ENCODE data around the gene CKAP2L.

Gene CKAP2L

DNA sequence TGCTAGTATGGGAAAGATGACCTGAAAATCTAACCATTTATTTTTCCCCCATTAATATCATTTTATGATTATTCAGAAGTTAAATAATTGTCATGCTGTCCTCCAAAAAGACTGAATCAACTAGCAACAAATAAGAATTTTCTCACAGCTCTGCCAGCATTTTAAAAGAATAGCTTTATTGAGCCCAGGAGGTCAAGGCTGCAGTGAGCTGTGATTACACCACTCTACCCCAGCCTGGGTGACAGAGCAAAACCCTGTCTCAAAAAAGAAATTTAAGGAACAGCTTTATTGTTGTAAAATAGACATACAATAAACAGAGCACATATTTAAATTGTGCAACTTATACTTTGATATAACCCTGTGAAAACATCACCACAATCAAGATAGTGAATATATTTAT is 44.7 kb upstream of the CKAP2L start:
- no peak overlapping the region for H3K4me3 ChIP-seq (ENCODE audit: control insufficient read depth, low read depth, low read length)
- TF ChIP-seq, protein P1, sequence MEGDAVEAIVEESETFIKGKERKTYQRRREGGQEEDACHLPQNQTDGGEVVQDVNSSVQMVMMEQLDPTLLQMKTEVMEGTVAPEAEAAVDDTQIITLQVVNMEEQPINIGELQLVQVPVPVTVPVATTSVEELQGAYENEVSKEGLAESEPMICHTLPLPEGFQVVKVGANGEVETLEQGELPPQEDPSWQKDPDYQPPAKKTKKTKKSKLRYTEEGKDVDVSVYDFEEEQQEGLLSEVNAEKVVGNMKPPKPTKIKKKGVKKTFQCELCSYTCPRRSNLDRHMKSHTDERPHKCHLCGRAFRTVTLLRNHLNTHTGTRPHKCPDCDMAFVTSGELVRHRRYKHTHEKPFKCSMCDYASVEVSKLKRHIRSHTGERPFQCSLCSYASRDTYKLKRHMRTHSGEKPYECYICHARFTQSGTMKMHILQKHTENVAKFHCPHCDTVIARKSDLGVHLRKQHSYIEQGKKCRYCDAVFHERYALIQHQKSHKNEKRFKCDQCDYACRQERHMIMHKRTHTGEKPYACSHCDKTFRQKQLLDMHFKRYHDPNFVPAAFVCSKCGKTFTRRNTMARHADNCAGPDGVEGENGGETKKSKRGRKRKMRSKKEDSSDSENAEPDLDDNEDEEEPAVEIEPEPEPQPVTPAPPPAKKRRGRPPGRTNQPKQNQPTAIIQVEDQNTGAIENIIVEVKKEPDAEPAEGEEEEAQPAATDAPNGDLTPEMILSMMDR (IDR thresholded peaks at IDR 0.05; ENCODE audit: control insufficient read depth, insufficient read depth, low read depth, low read length, missing control alignments): no peak
- DNase-seq (ENCODE audit: low read depth): no peak

DNA sequence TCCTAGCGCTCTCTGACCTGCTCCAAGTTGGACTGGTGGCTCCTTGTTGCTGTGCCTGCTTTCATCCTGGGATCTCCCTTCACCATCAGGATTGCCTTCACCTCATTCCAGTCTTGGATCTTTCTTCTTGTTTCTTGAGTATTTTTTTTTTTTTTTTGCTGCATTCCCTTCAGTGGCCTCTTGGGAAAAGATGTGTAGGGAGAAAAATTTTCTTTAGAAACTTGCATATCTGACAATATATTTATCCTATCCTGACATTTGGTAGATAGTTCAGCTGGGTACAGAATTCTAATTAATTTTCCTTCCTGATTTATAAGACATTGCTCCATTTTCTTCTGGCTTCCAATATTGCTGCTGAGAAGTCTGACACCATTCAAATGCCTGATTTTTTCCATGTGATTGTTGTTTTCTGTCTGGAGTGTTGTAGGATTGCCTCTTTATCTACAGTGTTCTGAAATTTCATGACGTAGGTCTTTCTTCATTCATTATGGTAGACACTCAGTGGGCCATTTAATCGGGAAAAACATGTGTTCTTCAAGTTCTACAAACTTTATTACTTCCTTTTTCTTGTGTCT is 42.9 kb upstream of the CKAP2L start:
- TF ChIP-seq, protein P1 (IDR thresholded peaks at IDR 0.05; ENCODE audit: control insufficient read depth, insufficient read depth, low read depth, low read length, missing control alignments): no peak
- DNase-seq (ENCODE audit: low read depth): no peak

DNA sequence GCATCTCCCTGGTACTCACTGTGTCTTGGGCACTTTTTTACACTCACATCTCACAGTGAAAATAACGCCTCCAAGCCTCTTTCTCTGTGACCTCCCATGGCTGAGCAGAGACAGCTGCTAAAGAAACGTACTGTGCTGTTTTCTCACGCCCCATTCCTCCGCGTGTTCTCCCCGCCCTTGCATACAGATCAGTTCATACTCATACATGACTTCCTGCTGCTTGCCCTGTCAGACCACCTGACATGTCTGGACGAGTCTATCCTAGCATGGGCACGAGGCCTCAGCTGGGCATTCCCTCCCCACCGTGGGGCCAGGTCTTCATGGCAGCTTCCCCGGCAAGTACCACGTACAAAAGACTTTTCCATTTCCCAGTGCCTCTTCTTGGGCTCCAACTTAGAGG is 41.1 kb upstream of the CKAP2L start:
- TF ChIP-seq, protein P1 (IDR thresholded peaks at IDR 0.05; ENCODE audit: control insufficient read depth, insufficient read depth, low read depth, low read length, missing control alignments): no peak
- no peak overlapping the region for H3K4me3 ChIP-seq (ENCODE audit: control insufficient read depth, low read depth, low read length)

More for the DNA sequence above, 42.9 kb upstream of the CKAP2L start:
- H3K4me3 ChIP-seq (ENCODE audit: control insufficient read depth, low read depth, low read length): no peak overlapping the region

DNA sequence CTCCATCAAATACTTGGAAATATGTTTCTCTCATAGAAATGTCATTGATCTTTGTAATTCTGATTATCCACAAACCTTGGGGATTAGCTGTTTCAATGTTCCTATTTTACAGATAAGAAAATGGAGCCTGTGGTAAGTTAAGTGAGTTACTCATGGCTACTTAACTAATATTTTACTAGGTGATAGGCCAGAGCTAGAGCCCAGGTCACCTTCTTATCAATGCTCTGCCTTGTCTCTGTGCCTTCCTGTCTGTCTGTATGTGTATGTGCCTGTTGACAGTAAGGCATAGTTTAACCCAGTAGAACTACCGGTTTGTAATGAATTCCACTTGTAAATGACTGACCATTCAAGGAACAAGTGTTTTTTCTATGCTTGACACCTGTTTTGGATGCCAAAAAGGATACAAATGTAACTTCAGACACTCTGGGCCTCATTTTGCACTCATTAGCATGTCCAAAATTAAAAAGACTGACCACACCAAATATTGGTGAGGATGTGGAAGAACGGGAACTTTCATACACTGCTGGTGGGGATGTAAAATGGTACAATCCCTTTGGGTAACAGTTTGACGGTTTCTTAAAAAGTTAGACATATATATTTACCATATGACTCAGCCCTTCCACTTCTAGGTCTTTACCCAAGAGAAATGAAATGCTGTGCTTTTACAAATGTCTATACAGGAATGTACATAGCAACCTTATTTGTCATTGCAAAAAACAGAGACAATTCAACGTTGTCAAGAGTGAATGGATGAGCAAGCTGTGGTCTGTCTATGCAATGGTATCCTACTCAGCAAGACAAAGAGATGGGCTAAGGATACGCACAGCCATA is 39.5 kb upstream of the CKAP2L start:
- H3K4me3 ChIP-seq (ENCODE audit: control insufficient read depth, low read depth, low read length): no peak overlapping the region
- DNase-seq (ENCODE audit: low read depth): no peak

More for the DNA sequence above, 41.1 kb upstream of the CKAP2L start:
- no peak for DNase-seq (ENCODE audit: low read depth)

DNA sequence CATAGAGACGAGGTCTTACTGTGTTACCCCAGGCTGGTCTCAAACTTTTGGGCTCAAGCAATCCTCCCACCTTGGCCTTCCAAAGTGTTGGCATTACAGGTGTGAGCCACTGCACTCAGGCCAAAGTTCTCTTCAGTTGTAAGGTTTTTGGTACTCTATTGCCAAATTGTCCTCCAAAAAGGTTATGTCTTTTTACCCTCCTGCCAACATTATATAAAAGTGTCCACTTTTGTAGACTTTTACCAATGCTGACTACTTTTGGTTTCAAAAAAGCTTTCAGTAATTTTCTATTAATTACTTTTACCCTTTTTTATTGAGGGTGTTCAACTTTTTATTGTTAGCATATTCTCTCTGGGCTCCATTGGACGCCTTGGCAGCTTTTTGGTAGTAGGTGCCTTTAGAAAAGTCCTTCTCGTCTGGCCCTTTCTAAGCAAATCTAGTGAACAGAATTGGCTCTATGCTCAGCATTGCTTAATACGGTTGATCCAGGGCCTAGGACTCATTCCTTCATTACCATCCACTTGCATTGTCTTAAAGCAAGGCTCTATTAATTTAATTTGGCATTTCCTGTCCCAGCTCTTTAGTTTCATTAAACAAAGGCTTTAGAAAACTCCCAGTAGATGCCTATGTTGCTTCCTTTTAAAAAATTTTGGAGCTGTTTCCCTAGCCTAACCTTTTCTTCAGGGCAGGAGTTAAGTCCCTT is 36.6 kb upstream of the CKAP2L start:
- no peak overlapping the region for H3K4me3 ChIP-seq (ENCODE audit: control insufficient read depth, low read depth, low read length)
- no peak for DNase-seq (ENCODE audit: low read depth)
- TF ChIP-seq, protein P1 (IDR thresholded peaks at IDR 0.05; ENCODE audit: control insufficient read depth, insufficient read depth, low read depth, low read length, missing control alignments): no peak

More for the DNA sequence above, 39.5 kb upstream of the CKAP2L start:
- TF ChIP-seq, protein P1 (IDR thresholded peaks at IDR 0.05; ENCODE audit: control insufficient read depth, insufficient read depth, low read depth, low read length, missing control alignments): no peak

Measured in AG09309 (cell line).